CD4-positive, alpha-beta T cell (primary cell): ENCODE results near the gene CTDSP2. TPM values are rescaled to one million over a fixed set of nuclear protein-coding genes. Genes with fewer than 3 reads are reported as not detected.

Experiments used
- ATAC-seq: fragments of 200-7000 bp; cut with Tn5 transposase; one replicate; pipeline ENCODE4 v1.10.0; 2022; ENCODE audit warnings: mild to moderate bottlenecking; ENCODE audit not compliant: poor library complexity
- CTCF ChIA-PET: fragments of 350-600 bp; sonication (Branson Sonifier 250); formaldehyde crosslinking; loops from one replicate; lab custom pipeline; 2021; ENCODE audit warnings: antibody characterized with exemption, inconsistent platforms; lab: Charles Lee
- POLR2A ChIA-PET: fragments of 350-600 bp; sonication (Branson Sonifier 250); formaldehyde crosslinking; loops from one replicate; lab custom pipeline; 2021; ENCODE audit warnings: antibody characterized with exemption, inconsistent platforms; lab: Charles Lee
- DNase-seq, 14 experiments: peaks; one replicate each; pipeline ENCODE4 v3.0.0-alpha.2; 2013 to 2020; ENCODE audit warnings: mixed read lengths in 2 of 14
- H3K27ac ChIP-seq, 2 donors: one replicate each; pipeline versions ENCODE4 v1.5.1 to v1.7.0; 2013; ENCODE audit warnings: low read length in 2 of 2, low read depth in 1 of 2, mild to moderate bottlenecking in 1 of 2
- H3K27me3 ChIP-seq, 2 experiments: 1 replicate in 1 of 2; 2 replicates in 1 of 2; pipeline versions ENCODE4 v1.6.1 to v1.7.0; 2013; ENCODE audit warnings: low read length in 2 of 2, control low read depth in 1 of 2, mild to moderate bottlenecking in 1 of 2, moderate library complexity in 1 of 2; ENCODE audit not compliant: insufficient read depth in 2 of 2, control insufficient read depth in 1 of 2
- H3K36me3 ChIP-seq: one replicate; pipeline ENCODE4 v1.6.1; 2013; ENCODE audit warnings: low read length, control low read depth; ENCODE audit not compliant: insufficient read depth
- H3K4me1 ChIP-seq: one replicate; pipeline ENCODE4 v1.6.1; 2013; ENCODE audit warnings: low read length, control low read depth; ENCODE audit not compliant: insufficient read depth
- H3K4me3 ChIP-seq: one replicate; pipeline ENCODE4 v1.5.1; 2013; ENCODE audit warnings: mild to moderate bottlenecking, low read length, moderate library complexity
- H3K9me3 ChIP-seq, 2 experiments: 1 replicate in 1 of 2; 2 replicates in 1 of 2; pipeline versions ENCODE4 v1.6.1 to v1.7.0; 2013; ENCODE audit warnings: low read length in 2 of 2, mild to moderate bottlenecking in 2 of 2, control low read depth in 1 of 2, moderate library complexity in 1 of 2; ENCODE audit not compliant: control insufficient read depth in 1 of 2, insufficient read depth in 1 of 2
- H3K27ac Mint-ChIP-seq: one replicate; pipeline ENCODE4 v1.8.0; 2020; ENCODE audit warnings: mixed read lengths
- H3K27me3 Mint-ChIP-seq: one replicate; pipeline ENCODE4 v1.8.0; 2021; ENCODE audit warnings: mixed read lengths
- H3K36me3 Mint-ChIP-seq: one replicate; pipeline ENCODE4 v1.8.0; 2021; ENCODE audit warnings: low read depth, mixed read lengths
- H3K4me1 Mint-ChIP-seq: one replicate; pipeline ENCODE4 v1.8.0; 2021; ENCODE audit warnings: low read depth, mixed read lengths
- H3K4me3 Mint-ChIP-seq: one replicate; pipeline ENCODE4 v1.8.0; 2020; ENCODE audit warnings: mild to moderate bottlenecking, mixed read lengths
- H3K9me3 Mint-ChIP-seq: one replicate; pipeline ENCODE4 v1.8.0; 2020; ENCODE audit warnings: mixed read lengths
- intact Hi-C, 2 experiments: fragments of 100-400 bp; cut with DNase I in 1 of 2; cut with micrococcal nuclease in 1 of 2; formaldehyde crosslinking; loops; one replicate each; pipeline versions ENCODE4 v1.15.1 to v1.9.0; 2023 to 2025; cut with DNase I, micrococcal nuclease
- total RNA-seq, 174 experiments: library from RNA in 2 of 174; stranded (reverse) in 2 of 174; gene quantifications; one replicate each; pipeline ENCODE4 v1.2.3 and lab custom pipeline; 2021 to 2026
- TF ChIP-seq, protein P1 (sequence below): fragments of 200-600 bp; IDR thresholded peaks from one replicate; pipeline ENCODE4 v1.8.0; 2022; ENCODE audit warnings: antibody characterized with exemption, mild to moderate bottlenecking

Gene CTDSP2
- total RNA-seq, 2 experiments from 2014 or later = 86.2 to 86.4 TPM

DNA sequence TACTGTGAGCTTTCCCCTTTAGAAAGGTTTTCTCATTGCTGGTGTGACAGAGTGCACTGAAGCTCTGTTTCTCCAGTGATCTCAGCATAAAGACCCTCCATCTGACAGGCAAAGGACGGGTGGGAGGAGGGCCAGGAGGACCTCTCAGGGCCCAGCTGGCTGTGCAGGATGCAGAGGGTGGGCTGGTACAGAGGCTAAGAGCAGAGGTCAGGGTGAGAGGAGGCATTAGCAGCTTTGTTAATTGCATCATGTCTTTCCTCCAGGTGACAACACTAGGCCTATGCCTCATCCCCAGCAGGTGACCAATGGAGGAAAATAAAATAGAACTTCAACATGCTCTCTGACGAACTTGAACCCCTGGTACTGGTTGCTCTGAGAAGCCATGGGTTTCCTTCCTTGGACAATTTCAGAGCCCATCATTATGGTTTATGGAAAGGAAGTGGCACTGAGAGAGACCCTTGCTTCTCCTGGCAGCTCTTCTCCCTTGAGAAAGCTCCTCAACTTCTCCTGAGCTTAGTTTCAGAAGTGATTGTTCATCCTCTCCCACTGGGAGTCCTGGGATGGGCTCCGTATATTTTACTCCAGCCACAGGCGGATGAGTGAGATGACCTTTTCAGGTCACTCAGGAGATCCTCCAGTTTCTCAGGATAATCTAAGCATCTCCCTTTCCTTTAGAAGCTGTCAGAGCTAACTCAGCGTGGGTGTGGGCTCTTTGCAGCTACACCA lies 49.0 kb upstream of the CTDSP2 start:
- peak overlapping the region; percentile 82 for H3K27ac Mint-ChIP-seq

DNA sequence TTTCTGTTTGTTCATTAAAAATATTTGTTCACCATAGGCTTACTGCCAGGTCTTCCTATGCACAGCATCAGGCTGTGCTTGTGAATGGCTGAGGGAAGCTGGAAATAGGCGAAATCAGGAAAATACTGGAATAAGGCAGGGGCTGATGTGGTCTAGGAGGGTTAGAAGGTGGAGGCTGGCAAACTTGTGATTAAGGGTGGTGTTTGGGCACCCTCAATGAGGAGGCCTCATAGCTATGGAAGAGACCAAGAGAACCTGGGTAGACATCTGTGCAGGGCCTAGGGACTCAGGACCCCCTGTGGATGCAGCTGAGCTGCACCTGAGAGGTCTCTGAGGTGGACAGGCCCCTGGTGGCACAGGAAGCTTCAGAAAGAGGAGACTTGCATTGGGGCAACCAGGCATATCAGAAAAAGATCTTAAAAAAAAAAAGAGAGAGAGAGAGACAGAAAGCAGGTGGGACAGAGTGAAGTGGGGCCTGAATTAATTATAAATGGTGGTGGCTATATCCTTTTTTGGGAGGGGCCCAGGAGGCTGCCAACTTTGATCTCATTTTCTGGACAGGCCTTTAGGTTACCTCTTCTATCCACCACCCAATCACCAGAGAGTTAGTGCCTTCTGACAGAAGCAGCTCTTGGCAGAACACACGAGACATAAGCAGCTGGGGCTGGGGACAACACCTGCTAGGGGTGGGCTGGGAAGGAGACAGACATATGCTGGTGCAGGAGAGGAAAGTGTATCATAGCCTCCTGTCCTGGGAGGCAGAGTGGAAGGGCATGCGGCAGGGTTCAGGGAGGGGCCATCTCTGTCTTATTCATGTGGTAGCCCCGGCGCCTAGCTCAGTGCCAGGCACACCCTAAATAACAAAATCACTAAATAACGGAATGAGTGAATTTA lies 48.1 kb upstream of the CTDSP2 start:
- H3K9me3 ChIP-seq = no peaks in the 10 kb centered on the region
- intact Hi-C loops = no loop called here
- Mint-ChIP-seq H3K36me3 (no peaks in the 10 kb centered on the region), H3K4me3 (peak overlapping the region; percentile 74), H3K4me1 (peaks cover 54% of the 10 kb centered on the region), H3K27ac (peak overlapping the region; percentile 82), H3K27me3 (no peaks in the 10 kb centered on the region), H3K9me3 (no peaks in the 10 kb centered on the region)
- H3K36me3 ChIP-seq = no peaks in the 10 kb centered on the region
- H3K4me3 ChIP-seq = no peak overlapping the region
- ChIA-PET POLR2A (interaction anchor here (0.8 to 11.4 kb wide), 6 partner anchors 9 to 139 kb away, joined by 3 to 124 read pairs (median 4); partner anchors contain the start of gene CTDSP2), CTCF (interaction anchor here (0.7 to 2.9 kb wide), 3 partner anchors 11 to 49 kb away, joined by 3 to 17 read pairs (median 13); partner anchors contain the start of gene CTDSP2)
- TF ChIP-seq, protein P1, sequence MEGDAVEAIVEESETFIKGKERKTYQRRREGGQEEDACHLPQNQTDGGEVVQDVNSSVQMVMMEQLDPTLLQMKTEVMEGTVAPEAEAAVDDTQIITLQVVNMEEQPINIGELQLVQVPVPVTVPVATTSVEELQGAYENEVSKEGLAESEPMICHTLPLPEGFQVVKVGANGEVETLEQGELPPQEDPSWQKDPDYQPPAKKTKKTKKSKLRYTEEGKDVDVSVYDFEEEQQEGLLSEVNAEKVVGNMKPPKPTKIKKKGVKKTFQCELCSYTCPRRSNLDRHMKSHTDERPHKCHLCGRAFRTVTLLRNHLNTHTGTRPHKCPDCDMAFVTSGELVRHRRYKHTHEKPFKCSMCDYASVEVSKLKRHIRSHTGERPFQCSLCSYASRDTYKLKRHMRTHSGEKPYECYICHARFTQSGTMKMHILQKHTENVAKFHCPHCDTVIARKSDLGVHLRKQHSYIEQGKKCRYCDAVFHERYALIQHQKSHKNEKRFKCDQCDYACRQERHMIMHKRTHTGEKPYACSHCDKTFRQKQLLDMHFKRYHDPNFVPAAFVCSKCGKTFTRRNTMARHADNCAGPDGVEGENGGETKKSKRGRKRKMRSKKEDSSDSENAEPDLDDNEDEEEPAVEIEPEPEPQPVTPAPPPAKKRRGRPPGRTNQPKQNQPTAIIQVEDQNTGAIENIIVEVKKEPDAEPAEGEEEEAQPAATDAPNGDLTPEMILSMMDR = no peak
- ATAC-seq (no peak), DNase-seq (peak in 4 of 14 experiments; percentile 13 to 32 (median 23))
- peaks cover 0 to 4% of the 10 kb centered on the region in 2 experiments for H3K27me3 ChIP-seq
- peak overlapping the region in 1 of 2 donors; percentile 11 for H3K27ac ChIP-seq
- H3K4me1 ChIP-seq = peaks cover 65% of the 10 kb centered on the region

More for the DNA sequence above, 49.0 kb upstream of the CTDSP2 start:
- ChIA-PET CTCF (interaction anchor here (1.4 to 2.9 kb wide), 5 partner anchors 10 to 96 kb away, joined by 3 to 17 read pairs (median 6); partner anchors contain the start of gene CTDSP2), POLR2A (interaction anchor here (0.6 to 11.4 kb wide), 11 partner anchors 8 to 139 kb away, joined by 3 to 124 read pairs (median 4); partner anchors contain the start of genes ATP23 and CTDSP2)
- Mint-ChIP-seq H3K9me3 (no peaks in the 10 kb centered on the region), H3K27me3 (no peaks in the 10 kb centered on the region), H3K4me3 (peak overlapping the region; percentile 85), H3K36me3 (no peaks in the 10 kb centered on the region), H3K4me1 (peaks cover 56% of the 10 kb centered on the region)
- H3K36me3 ChIP-seq = no peaks in the 10 kb centered on the region
- no peak for ATAC-seq
- intact Hi-C loops = loop anchor here (2.0 kb wide), 2 partner anchors 93 to 113 kb away; partner anchors contain the start of gene TSFM (in 1 of the 2)
- no peaks in the 10 kb centered on the region for H3K27me3 ChIP-seq
- no peak overlapping the region for H3K4me3 ChIP-seq
- H3K9me3 ChIP-seq = no peaks in the 10 kb centered on the region
- DNase-seq = no peak
- H3K27ac ChIP-seq = no peak overlapping the region
- H3K4me1 ChIP-seq = peaks cover 71% of the 10 kb centered on the region
- TF ChIP-seq, protein P1 = no peak
